OCI-LY1 (cell line): ENCODE results near the gene REC8.
"Not testable (repeated sequence)": the region's sequence is repeated elsewhere in the genome, so short reads cannot be mapped to it uniquely, and the experiment has no call there.

ENCODE experiments used
- H2AFZ ChIP-seq: fragments of 200-600 bp; sonication (generic), shearing (Covaris generic); 2 replicates; pipeline ENCODE4 v1.6.0; 2014; ENCODE audit warnings: antibody characterized with exemption, mild to moderate bottlenecking, low read length
- H3F3A ChIP-seq: fragments of 200-600 bp; sonication (generic), shearing (Covaris generic); 2 replicates; pipeline ENCODE4 v1.6.0; 2014; ENCODE audit warnings: mild to moderate bottlenecking, antibody characterized with exemption, low read length, moderate library complexity; ENCODE audit not compliant: insufficient read depth
- H3K27ac ChIP-seq: fragments of 200-600 bp; sonication (generic); 2 replicates; pipeline ENCODE4 v1.5.1; 2014; ENCODE audit warnings: low read length, mixed run types, mild to moderate bottlenecking, low read depth; ENCODE audit not compliant: poor library complexity, severe bottlenecking
- H3K27me3 ChIP-seq: fragments of 200-600 bp; sonication (generic); 2 replicates; pipeline ENCODE4 v1.6.0; 2014; ENCODE audit warnings: antibody characterized with exemption, mild to moderate bottlenecking, low read length, moderate library complexity; ENCODE audit not compliant: insufficient read depth
- H3K36me3 ChIP-seq: fragments of 200-600 bp; sonication (generic); 2 replicates; pipeline ENCODE4 v1.6.1; 2014; ENCODE audit warnings: mild to moderate bottlenecking, antibody characterized with exemption, low read length, moderate library complexity, mixed read lengths; ENCODE audit not compliant: insufficient read depth
- H3K4me1 ChIP-seq: fragments of 200-600 bp; sonication (generic); 2 replicates; pipeline ENCODE4 v1.5.1; 2014; ENCODE audit warnings: mild to moderate bottlenecking, low read length, moderate library complexity; ENCODE audit not compliant: insufficient read depth, severe bottlenecking
- H3K4me2 ChIP-seq: fragments of 200-600 bp; sonication (generic), shearing (Covaris generic); 2 replicates; pipeline ENCODE4 v1.6.1; 2014; ENCODE audit warnings: low read length
- H3K4me3 ChIP-seq: fragments of 200-600 bp; sonication (generic); 2 replicates; pipeline ENCODE4 v1.5.1; 2014; ENCODE audit warnings: low read length, low read depth, mild to moderate bottlenecking, mixed read lengths; ENCODE audit not compliant: poor library complexity, severe bottlenecking
- H3K79me2 ChIP-seq: fragments of 200-600 bp; shearing (Covaris generic); 2 replicates; pipeline ENCODE4 v1.6.1; 2016; ENCODE audit warnings: mixed run types, low read length, mixed read lengths; ENCODE audit not compliant: insufficient read depth
- H3K9ac ChIP-seq: fragments of 200-600 bp; sonication (generic), shearing (Covaris generic); 2 replicates; pipeline ENCODE4 v1.6.1; 2014; ENCODE audit warnings: mild to moderate bottlenecking, low read length, mixed read lengths
- H3K9me2 ChIP-seq: fragments of 200-600 bp; sonication (generic), shearing (Covaris generic); 2 replicates; pipeline ENCODE4 v1.6.1; 2014; ENCODE audit warnings: low read depth, mild to moderate bottlenecking, low read length, mixed read lengths
- H3K9me3 ChIP-seq: fragments of 200-600 bp; shearing (Covaris generic); 2 replicates; pipeline ENCODE4 v1.6.1; 2014; ENCODE audit warnings: low read length, mixed read lengths
- H4K20me1 ChIP-seq: fragments of 200-600 bp; sonication (generic), shearing (Covaris generic); 2 replicates; pipeline ENCODE4 v1.6.0; 2016; ENCODE audit warnings: mild to moderate bottlenecking, low read length; ENCODE audit not compliant: insufficient read depth
- EZH2 ChIP-seq: fragments of 200-600 bp; sonication (generic), shearing (Covaris generic); IDR thresholded peaks from 2 replicates; pipeline ENCODE4 v1.8.0; 2017; ENCODE audit warnings: borderline replicate concordance, mixed run types, mild to moderate bottlenecking, antibody characterized with exemption, low read length, moderate library complexity, mixed read lengths
- TF ChIP-seq, protein P1 (sequence below): fragments of 200-600 bp; sonication (generic), shearing (Covaris generic); IDR thresholded peaks from 2 replicates; pipeline ENCODE4 v1.5.1; 2017; ENCODE audit warnings: mild to moderate bottlenecking, antibody characterized with exemption, low read length, moderate library complexity, mixed read lengths

The REC8 gene

DNA sequence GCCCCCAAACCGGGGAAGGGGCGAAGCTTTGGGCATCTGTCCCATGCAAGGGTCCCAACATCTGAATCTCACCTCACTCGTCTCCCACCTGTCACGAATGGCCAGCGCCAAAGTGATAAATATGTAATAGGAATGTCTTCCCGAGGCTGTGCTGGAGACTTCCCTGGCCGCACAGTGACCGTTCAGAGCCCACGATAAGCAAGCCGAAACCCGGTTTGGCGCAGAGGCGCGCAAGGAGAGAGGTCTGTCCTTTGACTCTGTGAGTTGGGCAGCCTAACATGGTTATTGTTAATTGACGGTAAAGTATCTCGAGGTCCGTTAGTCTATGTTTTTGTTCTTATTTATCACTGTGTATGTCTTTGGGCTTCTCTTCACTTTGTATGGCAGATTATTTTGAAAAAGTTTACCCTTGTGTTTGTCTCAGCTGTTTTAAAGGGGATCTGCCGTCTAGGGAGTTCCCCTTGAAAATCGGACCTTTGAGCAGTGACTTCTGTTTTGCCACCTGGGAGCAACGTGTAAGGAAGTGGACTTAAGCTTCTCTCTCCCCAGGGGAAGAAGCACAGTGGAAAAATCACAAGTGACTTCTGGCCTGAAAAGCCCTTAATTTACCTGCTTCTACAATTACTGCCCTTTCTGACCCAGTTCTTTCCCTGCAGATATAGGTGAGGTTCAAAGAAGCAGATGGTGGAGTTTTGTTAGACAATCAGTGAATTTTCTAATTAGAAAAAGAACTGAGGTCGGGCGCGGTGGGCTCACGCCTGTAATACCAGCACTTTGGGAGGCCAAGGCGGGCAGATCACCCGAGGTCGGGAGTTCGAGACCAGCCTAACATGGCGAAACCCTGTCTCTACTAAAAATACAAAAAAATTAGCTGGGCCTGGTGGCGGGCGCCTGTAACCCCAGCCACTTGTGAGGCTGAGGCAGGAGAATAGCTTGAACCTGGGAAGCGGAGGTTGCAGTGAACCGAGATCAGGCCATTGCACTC lies 24.5 kb downstream of the REC8 start:
- Histone ChIP-seq H3K9me3 (peaks cover 4% of the 10 kb centered on the region; the same call in 1 of the 2 replicates), H2AFZ (no peak overlapping the region), H3K79me2 (no peaks in the 10 kb centered on the region), H3F3A (no peaks in the 10 kb centered on the region), H3K27me3 (no peaks in the 10 kb centered on the region), H4K20me1 (no peaks in the 10 kb centered on the region), H3K9me2 (no peaks in the 10 kb centered on the region), H3K4me3 (peak overlapping the region; percentile 89), H3K36me3 (peaks cover 39% of the 10 kb centered on the region), H3K27ac (peak overlapping the region; percentile 92), H3K4me2 (peak overlapping the region; percentile 97), H3K4me1 (peaks cover 29% of the 10 kb centered on the region), H3K9ac (peak overlapping the region; percentile 96)
- TF ChIP-seq EZH2, result no peak
- TF ChIP-seq, protein P1, sequence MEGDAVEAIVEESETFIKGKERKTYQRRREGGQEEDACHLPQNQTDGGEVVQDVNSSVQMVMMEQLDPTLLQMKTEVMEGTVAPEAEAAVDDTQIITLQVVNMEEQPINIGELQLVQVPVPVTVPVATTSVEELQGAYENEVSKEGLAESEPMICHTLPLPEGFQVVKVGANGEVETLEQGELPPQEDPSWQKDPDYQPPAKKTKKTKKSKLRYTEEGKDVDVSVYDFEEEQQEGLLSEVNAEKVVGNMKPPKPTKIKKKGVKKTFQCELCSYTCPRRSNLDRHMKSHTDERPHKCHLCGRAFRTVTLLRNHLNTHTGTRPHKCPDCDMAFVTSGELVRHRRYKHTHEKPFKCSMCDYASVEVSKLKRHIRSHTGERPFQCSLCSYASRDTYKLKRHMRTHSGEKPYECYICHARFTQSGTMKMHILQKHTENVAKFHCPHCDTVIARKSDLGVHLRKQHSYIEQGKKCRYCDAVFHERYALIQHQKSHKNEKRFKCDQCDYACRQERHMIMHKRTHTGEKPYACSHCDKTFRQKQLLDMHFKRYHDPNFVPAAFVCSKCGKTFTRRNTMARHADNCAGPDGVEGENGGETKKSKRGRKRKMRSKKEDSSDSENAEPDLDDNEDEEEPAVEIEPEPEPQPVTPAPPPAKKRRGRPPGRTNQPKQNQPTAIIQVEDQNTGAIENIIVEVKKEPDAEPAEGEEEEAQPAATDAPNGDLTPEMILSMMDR, result no peak

DNA sequence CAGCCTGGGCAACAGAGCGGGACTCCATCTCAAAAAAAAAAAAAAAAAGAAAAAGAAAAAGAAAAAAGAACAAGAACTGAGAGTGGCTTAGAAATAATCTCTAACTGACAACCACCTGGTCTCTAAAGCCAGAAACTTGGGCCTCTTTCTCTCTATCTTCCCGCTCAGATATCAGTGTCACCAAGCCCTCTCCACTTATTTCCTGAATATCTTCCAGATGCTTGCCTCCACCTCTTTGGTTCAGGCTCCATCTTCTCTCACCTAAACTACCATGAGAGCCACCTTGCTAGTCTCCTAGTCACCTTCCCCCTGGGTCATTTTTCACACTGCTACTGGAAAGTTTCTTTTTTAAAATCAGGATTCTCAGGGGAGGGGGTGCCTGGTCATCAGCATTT lies 25.2 kb downstream of the REC8 start:
- TF ChIP-seq, protein P1, result no peak
- TF ChIP-seq EZH2, result no peak
- peaks cover 5% of the 10 kb centered on the region; the same call in 1 of the 2 replicates for H3K9me3 ChIP-seq
- peak overlapping the region; percentile 92 for H3K27ac ChIP-seq
- peaks cover 29% of the 10 kb centered on the region for H3K4me1 ChIP-seq
- H3K79me2 ChIP-seq, result no peaks in the 10 kb centered on the region
- H3K27me3 ChIP-seq, result no peaks in the 10 kb centered on the region
- no peaks in the 10 kb centered on the region for H4K20me1 ChIP-seq
- H3F3A ChIP-seq, result no peaks in the 10 kb centered on the region
- no peak overlapping the region for H2AFZ ChIP-seq
- peak overlapping the region; percentile 89 for H3K4me3 ChIP-seq
- no peaks in the 10 kb centered on the region for H3K9me2 ChIP-seq
- H3K36me3 ChIP-seq, result peaks cover 41% of the 10 kb centered on the region
- peak overlapping the region; percentile 97 for H3K4me2 ChIP-seq
- H3K9ac ChIP-seq, result peak overlapping the region; percentile 96

DNA sequence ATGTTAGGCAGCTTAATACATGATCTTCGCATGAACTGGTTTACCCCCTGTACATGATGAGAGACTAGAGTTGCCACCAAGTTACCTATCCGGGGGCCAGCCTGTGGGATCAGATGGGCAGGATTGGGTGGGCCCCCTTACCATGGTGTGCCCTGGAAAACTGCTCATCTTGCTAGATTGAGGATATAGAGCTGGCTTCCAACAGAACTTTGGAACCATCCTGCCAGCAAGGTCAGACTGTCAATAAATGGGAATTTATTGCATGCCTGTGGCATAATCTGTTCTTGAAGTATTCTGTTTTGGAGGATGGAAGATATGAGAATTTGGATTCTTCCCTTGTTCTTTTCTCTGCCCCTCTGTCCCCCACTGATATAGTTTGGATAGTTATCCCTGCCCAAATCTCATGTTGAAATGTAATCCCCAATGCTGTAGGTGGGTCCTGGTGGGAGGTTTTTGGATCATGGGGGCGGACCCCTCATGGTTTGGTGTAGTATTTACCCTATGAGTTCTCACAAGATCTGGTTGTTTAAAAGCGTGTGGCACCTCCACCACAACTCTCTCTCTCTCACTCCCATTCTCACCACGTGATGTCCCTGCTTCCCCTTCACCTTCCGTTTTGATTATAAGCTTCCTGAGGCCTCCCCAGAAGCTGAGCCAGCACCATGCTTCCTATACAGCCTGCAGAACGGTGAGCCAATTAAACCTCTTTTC lies 27.1 kb downstream of the REC8 start:
- no peak overlapping the region for H3K27ac ChIP-seq
- no peak overlapping the region for H3K9ac ChIP-seq
- H3K36me3 ChIP-seq, result peaks cover 40% of the 10 kb centered on the region
- TF ChIP-seq, protein P1, result no peak
- no peak for TF ChIP-seq EZH2
- no peak overlapping the region for H2AFZ ChIP-seq
- no peaks in the 10 kb centered on the region for H3K79me2 ChIP-seq
- H3K9me2 ChIP-seq, result no peaks in the 10 kb centered on the region
- no peaks in the 10 kb centered on the region for H3K27me3 ChIP-seq
- H3K9me3 ChIP-seq, result peaks cover 5% of the 10 kb centered on the region; the same call in 1 of the 2 replicates
- H3K4me2 ChIP-seq, result no peak overlapping the region
- H3F3A ChIP-seq, result no peaks in the 10 kb centered on the region
- no peaks in the 10 kb centered on the region for H4K20me1 ChIP-seq
- peaks cover 29% of the 10 kb centered on the region for H3K4me1 ChIP-seq
- H3K4me3 ChIP-seq, result no peak overlapping the region

DNA sequence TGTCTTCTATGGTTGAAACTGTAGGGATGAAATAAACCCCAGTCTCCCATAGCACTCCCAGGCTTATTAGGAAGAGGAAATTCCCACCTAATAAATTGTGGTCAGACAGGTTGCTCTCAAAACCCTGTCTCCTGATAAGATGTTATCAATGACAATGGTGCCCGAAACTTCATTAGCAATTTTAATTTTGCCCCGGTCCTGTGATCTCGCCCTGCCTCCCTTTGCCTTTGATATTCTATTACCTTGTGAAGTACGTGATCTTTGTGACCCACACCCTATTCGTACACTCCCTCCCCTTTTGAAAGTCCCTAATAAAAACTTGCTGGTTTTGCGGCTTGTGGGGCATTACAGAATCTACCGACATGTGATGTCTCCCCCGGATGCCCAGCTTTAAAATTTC lies 30.7 kb downstream of the REC8 start:
- H3K4me2 ChIP-seq, H3K4me3 ChIP-seq, H4K20me1 ChIP-seq, H3K4me1 ChIP-seq, H3K9me2 ChIP-seq, H3K9me3 ChIP-seq, H3K27ac ChIP-seq, H3K79me2 ChIP-seq, H3F3A ChIP-seq, H3K27me3 ChIP-seq, H3K9ac ChIP-seq, H2AFZ ChIP-seq: not testable (repeated sequence)
- H3K36me3 ChIP-seq, result peaks cover 69% of the 10 kb centered on the region

DNA sequence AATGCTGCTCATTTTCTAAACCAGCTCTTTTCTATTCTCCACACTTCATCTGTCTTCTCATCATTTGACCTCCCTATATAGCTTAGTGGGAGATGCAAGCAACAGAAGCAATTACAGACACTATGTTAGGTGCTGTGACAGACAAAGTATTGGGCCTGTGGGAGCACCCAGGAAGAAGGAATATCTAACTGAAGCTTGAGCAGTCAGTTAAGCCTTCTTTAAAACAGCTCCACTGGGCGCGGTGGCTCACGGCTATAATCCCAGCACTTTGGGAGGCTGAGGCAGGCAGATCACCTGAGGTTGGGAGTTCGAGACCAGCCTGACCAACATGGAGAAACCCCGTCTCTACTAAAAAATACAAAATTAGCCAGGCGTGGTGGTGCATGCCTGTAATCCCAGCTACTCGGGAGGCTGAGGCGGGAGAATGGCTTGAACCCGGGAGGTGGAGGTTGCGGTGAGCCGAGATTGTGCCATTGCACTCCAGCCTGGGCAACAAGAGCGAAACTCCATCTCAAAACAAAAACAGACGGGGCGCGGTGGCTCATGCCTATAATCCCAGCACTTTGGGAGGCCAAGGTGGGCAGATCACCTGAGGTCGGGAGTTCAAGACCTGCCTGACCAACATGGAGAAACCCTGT lies 31.5 kb downstream of the REC8 start:
- not testable (repeated sequence) for H3K9ac ChIP-seq, H3K4me1 ChIP-seq, H3K9me2 ChIP-seq, H4K20me1 ChIP-seq, H3K27ac ChIP-seq, H3K9me3 ChIP-seq, H2AFZ ChIP-seq, H3K4me3 ChIP-seq, H3K79me2 ChIP-seq, H3F3A ChIP-seq, H3K4me2 ChIP-seq, H3K27me3 ChIP-seq
- peaks cover 76% of the 10 kb centered on the region for H3K36me3 ChIP-seq
